ENCODE results near the gene VSX1.

DNA sequence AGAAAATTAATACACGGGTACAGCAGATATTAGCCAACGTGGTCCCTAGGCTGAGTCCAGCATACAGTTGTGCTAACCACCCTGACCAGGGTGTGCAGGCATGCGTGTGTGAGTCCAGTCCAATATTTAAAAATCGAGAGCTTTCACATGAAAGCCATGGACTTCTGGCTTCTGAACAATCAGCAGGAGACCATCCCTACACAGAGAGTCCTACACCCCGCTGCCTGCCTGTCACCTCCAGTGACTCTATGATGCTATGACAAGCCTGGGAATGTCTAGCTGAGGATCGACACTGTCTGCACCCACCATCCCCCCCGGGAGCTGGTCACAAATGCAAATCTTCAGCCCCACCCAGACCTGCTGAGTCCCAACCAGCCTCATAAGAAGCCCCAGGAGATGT is 31.9 kb downstream of the VSX1 start:
- TF ChIP-seq CTCF (IDR thresholded peaks at IDR 0.05), result no peak
- TF ChIP-seq POLR2A (IDR thresholded peaks at IDR 0.05), result no peak

Data from prostate gland (tissue), 2 donors.